GM18526 (cell line): ENCODE measurements around the gene COG4.

Source experiments
- POLR2A ChIP-seq: IDR thresholded peaks from 3 replicates; pipeline ENCODE4 v1.6.1; 2011; ENCODE audit not compliant: insufficient read length; ENCODE audit errors: extremely low read depth

The COG4 gene

DNA sequence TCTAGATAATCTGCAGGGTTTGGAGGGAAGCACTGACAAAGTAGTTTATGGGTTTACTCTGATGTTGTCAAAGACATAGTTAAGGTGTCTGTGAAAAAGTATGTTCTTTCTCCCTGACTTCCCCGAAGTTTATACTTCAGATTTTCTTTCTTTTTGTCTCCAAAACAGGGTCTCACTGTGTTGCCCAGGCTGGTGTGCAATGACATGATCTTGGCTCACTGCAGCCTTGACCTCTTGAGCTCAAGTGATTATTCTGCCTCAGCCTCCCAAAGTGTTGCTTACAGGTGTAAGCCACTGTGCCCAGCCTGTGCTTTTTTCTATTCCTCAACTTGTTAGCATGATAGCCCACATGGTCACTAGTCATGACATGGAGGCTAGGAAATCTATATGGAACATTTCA lies 21.2 kb upstream of the COG4 start:
- no peak for TF ChIP-seq POLR2A

DNA sequence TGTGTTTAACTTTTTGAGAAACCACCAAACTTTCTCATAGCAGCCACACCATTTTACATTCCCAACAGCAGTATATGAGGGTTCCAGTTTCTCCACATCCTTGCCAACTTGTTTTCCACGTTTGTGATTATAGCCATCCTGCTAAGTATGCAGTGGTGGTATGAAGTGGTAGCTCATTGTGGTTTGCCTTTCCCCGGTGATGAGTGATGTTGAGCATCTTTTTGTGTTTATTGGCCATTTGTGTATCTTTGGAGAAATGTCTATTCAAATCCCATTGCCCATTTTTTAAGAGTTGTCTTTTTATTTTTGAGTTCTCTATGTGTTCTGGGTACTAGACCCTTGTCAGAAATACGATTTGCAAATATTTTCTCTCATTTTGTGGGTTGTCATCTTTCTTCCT lies 17.6 kb upstream of the COG4 start:
- no peak for TF ChIP-seq POLR2A

DNA sequence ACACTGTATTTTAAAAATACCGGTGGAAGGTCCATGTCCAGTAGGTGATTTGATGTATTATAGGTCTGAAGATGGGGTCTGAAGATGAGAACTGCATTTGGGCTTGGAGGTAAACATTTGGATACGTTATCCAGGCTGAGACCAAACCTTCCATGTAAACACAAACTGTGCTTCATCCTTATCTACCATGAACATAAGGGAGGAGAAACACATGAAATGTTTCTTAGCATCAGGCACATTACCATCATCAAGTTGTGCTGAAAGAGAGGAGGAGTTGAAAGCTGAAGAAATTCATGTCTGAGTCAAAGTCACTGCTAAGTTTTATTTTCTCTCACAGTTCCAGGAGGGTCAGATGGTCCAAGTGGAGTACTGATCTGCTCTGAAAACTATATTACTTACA lies 11.6 kb upstream of the COG4 start:
- TF ChIP-seq POLR2A: no peak

DNA sequence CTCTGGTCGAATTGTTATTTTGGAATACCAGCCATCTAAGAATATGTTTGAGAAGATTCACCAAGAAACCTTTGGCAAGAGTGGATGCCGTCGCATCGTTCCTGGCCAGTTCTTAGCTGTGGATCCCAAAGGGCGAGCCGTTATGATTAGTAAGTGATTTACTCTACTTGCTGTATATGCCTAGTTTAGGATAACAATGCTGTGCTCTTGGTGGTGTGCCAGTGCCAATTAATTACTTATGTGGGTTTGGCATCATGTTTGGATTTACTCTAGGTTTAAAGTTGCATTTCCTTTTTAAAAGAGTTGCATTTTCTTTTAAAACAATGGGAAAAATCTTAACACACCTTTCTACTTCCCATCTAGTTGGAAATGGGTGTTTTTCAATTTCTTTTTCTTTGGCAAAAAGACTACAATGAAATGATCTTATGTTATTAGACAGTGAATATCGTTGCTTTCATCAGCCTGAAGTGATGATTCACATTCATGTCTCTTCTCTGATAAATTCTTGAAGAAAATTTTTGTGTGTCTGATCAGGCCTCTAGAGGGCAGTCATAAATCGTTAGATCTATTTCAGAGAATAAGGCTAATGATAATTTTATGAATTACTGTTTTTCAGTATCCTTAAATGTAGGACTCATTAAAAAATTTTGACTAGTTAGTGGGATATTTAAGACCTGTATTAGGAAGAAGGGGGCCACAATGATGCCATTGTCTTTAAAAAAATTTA lies 5.9 kb upstream of the COG4 start:
- no peak for TF ChIP-seq POLR2A

DNA sequence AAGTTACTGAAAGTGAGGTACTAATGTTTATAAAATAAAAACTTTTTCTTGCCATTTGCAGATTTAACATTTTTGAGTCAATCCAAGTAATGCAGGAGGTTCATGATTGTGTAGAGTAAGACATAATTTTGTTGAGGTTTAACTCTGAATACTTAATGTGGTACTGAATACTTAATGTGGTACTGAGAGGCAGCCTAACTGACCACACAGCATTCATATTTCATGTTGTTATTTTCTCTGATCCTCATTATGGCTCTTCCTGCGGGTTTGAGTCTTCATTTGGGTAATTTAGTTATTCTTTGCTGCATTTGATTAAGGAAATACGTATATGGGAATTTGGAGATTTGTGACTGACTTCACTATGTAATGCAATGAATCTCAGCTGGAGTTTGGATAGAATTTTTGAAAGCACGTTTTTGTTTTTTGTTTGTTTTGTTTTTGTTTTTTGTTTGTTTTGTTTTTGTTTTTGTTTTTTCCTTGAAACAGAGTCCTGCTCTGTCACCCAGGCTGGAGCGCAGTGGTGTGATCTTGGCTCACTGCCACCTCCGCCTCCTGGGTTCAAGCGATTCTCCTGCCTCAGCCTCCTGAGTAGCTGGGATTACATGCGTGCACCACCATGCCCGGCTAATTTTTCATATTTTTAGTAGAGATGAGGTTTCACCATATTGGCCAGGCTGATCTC lies 4.1 kb upstream of the COG4 start:
- TF ChIP-seq POLR2A: no peak

DNA sequence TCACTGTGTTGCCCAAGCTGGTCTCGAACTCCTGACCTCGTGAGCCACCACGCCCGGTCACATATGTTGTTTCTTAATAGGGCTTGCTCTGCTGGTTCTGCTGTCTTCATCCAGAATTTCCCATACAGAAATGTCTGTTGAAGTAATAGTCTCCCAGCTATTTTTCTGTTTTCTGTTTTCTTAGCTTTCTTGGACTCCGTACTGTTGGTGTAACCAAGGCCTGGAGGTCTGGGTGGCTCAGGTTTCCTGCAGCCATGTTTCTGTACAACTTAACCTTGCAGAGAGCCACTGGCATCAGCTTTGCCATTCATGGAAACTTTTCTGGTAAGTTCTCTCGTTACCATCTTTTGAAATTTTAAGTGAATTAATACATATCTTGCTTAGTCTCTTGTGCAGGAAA lies 3.0 kb upstream of the COG4 start:
- TF ChIP-seq POLR2A: no peak

DNA sequence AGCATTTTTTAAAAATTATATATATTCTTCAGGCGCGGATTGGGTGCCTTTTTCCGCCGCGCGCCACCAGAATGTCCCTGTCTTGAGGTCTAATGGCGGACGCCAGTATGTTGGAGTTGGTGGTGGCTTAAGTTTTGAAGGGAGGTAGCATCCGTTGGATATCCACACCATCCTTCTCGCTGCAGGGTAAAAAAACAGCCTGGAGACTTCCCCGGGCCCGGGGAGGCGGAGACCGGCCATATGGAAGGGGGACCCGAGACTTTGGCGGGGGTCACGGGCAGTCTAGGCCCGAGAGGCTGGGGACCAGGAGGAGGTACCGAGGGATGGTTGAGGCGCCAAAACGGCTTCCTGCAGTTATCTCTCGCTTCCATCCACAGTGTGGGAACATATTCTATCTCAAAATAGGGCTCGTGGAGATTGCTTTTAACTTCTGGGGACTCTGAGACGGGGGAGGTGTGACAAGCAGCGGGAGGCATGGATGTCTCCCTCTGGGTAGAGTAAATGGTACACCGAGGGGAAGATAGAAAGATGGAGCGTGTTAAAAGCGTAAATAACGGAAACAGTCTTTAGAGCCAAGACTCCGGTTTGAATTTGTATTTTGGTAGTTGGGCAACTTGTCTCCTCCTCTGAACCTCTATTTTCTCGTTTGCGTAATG lies 517 bp upstream of the COG4 start, which contains the start of gene SF3B3:
Gene SF3B3, plus strand, starts transcription at position 74 of the 656 bp plus-strand sequence. CDS start 2,841 bp downstream, outside the sequence.
- TF ChIP-seq POLR2A: peak; percentile 70

DNA sequence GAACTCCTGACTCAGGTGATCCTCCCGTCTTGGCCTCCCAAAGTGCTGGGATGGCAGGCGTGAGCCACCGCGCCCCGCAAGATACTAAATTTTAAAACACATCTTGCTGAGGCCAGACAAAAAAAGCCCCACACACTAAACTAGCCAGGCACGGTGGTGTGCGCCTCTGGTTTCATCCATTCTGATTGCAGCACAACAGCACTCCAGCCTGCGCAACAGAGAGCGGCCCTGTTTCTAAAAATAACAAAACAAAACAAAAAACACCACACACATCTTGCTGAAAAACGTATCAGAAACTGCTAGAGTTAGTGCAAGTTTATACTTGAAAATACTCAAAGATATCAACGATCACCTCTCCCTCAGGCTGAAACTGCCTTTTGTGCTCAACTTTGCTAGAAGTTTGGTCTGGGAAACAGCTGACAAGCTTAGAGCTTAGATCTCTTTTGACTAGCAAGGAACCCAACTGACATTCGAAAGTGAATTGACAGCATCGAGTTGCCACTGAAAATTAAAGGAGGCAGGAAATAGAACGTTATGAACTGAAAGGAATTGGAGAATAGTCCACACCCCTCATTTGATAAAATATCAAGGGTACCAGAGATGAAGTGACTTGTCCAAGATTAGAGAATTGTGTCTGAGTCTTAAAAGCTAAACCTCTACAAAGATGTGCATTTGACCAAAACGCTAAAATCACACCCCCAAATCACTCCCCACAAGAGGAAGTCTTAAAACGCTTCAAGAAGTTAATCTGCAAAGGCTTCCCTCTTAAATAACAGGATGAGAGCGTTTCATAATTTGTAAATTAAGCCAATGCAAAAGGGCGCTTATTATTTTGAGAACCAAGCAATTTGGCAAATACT lies 908 bp downstream of the COG4 start:
- no peak for TF ChIP-seq POLR2A

DNA sequence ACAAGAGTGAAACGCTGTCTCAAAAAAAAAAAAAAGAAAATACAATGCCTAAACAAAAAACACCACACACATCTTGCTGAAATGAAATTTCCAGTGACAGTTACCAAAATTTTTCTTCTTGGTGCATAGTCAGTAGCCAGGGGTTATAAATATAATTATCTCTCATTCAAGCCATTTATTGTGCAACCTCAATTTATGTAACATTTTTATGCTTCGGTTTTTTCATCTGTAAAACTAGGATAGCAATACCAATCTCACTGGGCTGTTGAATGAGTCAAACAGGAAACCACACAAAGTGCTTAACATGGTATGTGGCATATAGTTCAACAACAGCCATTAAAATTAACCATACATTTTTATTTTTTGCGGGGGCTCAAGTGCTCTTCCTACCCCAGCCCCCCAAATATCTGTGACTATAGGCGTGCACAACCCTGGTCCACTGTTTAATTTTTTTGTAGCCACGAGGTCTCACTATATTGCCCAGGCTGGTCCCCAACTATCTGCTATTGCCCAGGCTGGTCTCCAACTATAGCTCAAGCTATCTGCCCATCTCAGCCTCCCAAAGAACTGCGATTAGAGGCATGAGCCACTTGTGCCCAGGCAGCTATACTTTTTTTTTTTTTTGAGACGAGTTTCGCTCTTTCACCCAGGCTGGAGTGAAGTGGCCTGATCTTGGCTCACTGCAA lies 2.6 kb downstream of the COG4 start:
- no peak for TF ChIP-seq POLR2A

DNA sequence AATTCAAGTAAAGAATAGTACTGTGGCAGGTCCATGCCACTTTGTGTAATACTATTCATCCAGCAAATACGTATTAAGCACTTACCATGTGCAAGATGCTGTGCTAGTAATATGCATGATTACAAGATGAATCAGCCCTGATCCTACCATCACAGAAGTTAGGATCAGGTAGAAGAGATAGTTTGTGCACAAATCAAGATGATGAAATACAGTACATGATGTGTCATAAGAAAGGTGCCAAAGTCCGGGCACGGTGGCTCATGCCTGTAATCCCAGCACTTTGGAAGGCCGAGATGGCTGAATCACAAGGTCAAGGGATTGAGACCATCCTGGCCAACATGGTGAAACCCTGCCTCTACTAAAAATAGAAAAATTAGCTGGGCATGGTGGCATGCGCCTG lies 10.9 kb downstream of the COG4 start:
- no peak for TF ChIP-seq POLR2A

DNA sequence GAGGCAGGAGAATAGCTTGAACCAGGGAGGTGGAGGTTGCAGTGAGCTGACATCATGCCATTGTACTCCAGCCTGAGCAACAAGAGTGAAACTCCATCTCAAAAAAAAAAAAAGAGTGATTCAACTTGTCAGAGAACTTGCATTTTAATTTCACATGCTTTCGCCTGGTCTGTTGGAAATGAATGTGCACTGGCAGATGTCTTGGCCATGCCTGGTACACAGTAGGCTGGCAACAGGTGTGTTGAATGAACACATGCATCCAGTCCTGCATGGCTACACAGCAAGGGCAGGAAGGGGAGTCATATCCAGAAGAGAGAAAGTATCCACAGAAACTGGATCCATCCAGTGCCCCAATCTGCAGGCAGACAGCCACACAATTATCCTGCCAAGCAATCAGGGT lies 11.5 kb downstream of the COG4 start:
- TF ChIP-seq POLR2A: no peak

DNA sequence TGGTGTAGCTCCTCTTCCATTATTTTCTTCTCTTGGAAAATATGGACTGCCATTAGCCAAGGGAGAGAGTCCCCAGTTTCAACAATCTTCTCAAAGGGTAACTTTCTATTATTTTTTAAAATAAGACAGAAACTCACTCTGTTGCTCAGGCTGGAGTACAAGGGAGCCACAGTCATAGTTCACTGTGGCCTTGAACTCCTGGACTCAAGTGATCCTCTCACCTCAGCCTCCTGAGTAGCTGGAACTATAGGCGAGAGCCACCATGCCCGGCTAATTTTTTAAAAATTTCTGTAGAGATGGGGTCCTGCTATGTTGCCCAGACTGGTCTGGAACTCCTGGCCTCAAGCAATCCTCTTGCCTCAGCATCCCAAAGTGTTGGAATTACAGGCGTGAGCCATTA lies 13.1 kb downstream of the COG4 start:
- TF ChIP-seq POLR2A: no peak

DNA sequence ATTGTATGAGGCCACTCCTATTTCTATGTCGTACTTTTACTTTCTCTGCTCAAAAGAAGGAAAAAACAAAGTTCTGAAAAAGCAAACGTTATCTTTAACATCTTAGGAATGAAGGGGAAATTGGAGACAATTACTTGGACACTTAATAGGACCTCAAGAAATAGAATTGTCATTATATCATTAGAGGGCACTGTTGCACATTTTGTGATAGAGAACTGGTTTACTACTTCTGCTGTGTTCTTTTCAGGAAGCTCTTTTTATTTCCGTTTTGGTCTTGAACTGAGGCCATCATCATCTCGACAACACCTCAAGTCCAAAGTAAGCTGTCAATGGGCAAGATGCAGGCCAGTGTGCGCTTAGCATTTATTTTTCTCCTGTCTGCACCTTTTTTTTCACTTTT lies 14.6 kb downstream of the COG4 start:
- no peak for TF ChIP-seq POLR2A

DNA sequence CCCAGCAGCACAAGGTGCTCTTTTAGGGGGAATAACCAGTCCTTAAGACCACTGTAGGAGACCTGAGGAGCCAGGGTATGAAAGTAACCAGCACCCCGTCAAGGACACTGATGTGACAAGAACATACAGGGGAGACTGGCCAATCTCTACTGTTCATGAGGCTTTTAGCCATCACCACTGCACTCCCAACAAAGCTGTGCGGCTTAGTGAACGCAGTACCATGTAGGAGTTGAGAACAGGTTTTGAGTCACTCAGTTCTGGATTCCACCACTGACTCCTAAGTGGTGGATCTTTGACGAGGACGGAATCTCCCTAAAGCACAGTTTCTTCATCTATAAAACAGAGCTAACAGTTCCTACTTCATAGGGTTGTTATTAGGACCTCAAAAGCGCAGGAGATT lies 26.8 kb downstream of the COG4 start:
- TF ChIP-seq POLR2A: no peak
